Cardiac septum (tissue), 1 donor: ENCODE results near the gene SCFD2. TPM values are rescaled to one million over a fixed set of nuclear protein-coding genes. Genes with fewer than 3 reads are reported as not detected.
"Not testable (repeated sequence)": the region's sequence is repeated elsewhere in the genome, so short reads cannot be mapped to it uniquely, and the experiment has no call there.

Experiments
- DNase-seq: peaks from one replicate; pipeline ENCODE4 v3.0.0-alpha.2; 2020; ENCODE audit warnings: low spot score
- intact Hi-C: fragments of 100-400 bp; cut with DNase I; formaldehyde crosslinking; loops from one replicate; pipeline ENCODE4 v1.14.0; 2022
- total RNA-seq: library from RNA; stranded (reverse); fragmentation: NEBNext Ultra II Directional; extraction: Animal tissue kit (Norgen Biotek cat#: 25700); gene quantifications from one replicate; pipeline ENCODE4 v1.2.1, GENCODE V29; 2021
- donor health status: DM: no; HTN: no; CAD: no.

Gene SCFD2
- total RNA-seq, 1 donor from 2014 or later, result 9.7 TPM

GRCh38 chr4:53075162-53075785 is 290.6 kb downstream of the SCFD2 start:
- intact Hi-C loops, result no loop called here

GRCh38 chr4:53068755-53069330 is 297.0 kb downstream of the SCFD2 start:
- DNase-seq, result no peak
- intact Hi-C loops, result no loop called here

More at GRCh38 chr4:53075162-53075785, 290.6 kb downstream of the SCFD2 start:
- no peak for DNase-seq

- DNase-seq, result no peak
- intact Hi-C loops, result no loop called here
These were observed 298.6 kb downstream of the SCFD2 start for GRCh38 chr4:53067125-53067802.

- intact Hi-C loops, result no loop called here
- DNase-seq, result no peak
These were observed 299.7 kb downstream of the SCFD2 start for GRCh38 chr4:53066155-53066554.

- DNase-seq, result no peak
- intact Hi-C loops, result no loop called here
These were observed 301.3 kb downstream of the SCFD2 start for GRCh38 chr4:53064609-53065008.

GRCh38 chr4:53061091-53061850 is 304.6 kb downstream of the SCFD2 start:
- DNase-seq, result no peak
- intact Hi-C loops, result no loop called here

- no peak for DNase-seq
- intact Hi-C loops, result no loop called here
These were observed 305.6 kb downstream of the SCFD2 start for GRCh38 chr4:53060278-53060677.

GRCh38 chr4:53059871-53060270 is 306.0 kb downstream of the SCFD2 start:
- no peak for DNase-seq
- intact Hi-C loops, result no loop called here

GRCh38 chr4:53059256-53059655 is 306.6 kb downstream of the SCFD2 start:
- intact Hi-C loops, result no loop called here
- no peak for DNase-seq

- intact Hi-C loops, result no loop called here
- no peak for DNase-seq
These were observed 308.2 kb downstream of the SCFD2 start for GRCh38 chr4:53057679-53058078.

GRCh38 chr4:53057108-53057507 is 308.8 kb downstream of the SCFD2 start:
- DNase-seq, intact Hi-C loops: not testable (repeated sequence)

GRCh38 chr4:53055716-53056403 is 310.0 kb downstream of the SCFD2 start:
- DNase-seq, result no peak
- intact Hi-C loops, result no loop called here

GRCh38 chr4:53055274-53055673 is 310.6 kb downstream of the SCFD2 start:
- DNase-seq, result no peak
- intact Hi-C loops, result no loop called here

GRCh38 chr4:53050361-53050774 is 315.5 kb downstream of the SCFD2 start:
- no peak for DNase-seq
- intact Hi-C loops, result no loop called here

GRCh38 chr4:53049528-53049927 is 316.3 kb downstream of the SCFD2 start:
- no peak for DNase-seq
- intact Hi-C loops, result no loop called here

GRCh38 chr4:53044651-53044960 is 321.3 kb downstream of the SCFD2 start:
- no peak for DNase-seq
- intact Hi-C loops, result no loop called here

- intact Hi-C loops, result no loop called here
- no peak for DNase-seq
These were observed 321.8 kb downstream of the SCFD2 start for GRCh38 chr4:53043891-53044650.

- DNase-seq, result no peak
- intact Hi-C loops, result no loop called here
These were observed 322.8 kb downstream of the SCFD2 start for GRCh38 chr4:53043055-53043454.

- intact Hi-C loops, result no loop called here
- no peak for DNase-seq
These were observed 325.0 kb downstream of the SCFD2 start for GRCh38 chr4:53040851-53041250.
